Transverse colon (tissue), 4 donors: ENCODE measurements around the gene ZNF197.

Source experiments
- POLR2AphosphoS5 ChIP-seq, 3 donors: sonication (generic); formaldehyde crosslinking; IDR thresholded peaks; one replicate each; pipeline ENCODE4 v1.6.1; 2016; ENCODE audit warnings: antibody characterized with exemption in 3 of 3
- TF ChIP-seq, protein P1 (sequence below), 5 experiments: fragments of 200-600 bp in 3 of 5; fragments of 450-650 bp in 2 of 5; sonication (generic) in 3 of 5; IDR thresholded peaks; 1 replicate in 2 of 5; 2 replicates in 3 of 5; pipeline ENCODE4 v1.5.1; 2016 to 2017; ENCODE audit warnings: antibody characterized with exemption in 5 of 5, inconsistent platforms in 3 of 5, mild to moderate bottlenecking in 2 of 5, moderate library complexity in 1 of 5

DNA sequence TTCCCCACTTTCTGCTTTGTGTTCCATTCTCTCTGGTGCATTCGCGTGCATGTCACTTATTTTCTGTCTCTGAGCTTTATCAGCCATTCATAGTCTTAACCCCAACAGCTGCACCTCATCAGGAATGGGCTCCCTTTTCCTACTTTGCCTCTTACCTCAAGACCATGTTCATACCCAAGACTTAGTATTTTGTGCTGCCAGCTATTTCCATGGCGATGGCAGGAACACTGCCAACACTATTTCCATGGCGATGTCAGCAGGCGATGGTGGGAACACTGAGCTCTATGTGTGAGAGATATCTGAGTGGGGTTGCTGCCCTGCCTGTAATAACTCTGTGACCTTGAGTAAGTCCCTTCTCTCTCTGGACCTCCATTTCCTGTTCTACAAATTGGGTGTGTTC is 29.2 kb downstream of the ZNF197 start:
- TF ChIP-seq, protein P1, sequence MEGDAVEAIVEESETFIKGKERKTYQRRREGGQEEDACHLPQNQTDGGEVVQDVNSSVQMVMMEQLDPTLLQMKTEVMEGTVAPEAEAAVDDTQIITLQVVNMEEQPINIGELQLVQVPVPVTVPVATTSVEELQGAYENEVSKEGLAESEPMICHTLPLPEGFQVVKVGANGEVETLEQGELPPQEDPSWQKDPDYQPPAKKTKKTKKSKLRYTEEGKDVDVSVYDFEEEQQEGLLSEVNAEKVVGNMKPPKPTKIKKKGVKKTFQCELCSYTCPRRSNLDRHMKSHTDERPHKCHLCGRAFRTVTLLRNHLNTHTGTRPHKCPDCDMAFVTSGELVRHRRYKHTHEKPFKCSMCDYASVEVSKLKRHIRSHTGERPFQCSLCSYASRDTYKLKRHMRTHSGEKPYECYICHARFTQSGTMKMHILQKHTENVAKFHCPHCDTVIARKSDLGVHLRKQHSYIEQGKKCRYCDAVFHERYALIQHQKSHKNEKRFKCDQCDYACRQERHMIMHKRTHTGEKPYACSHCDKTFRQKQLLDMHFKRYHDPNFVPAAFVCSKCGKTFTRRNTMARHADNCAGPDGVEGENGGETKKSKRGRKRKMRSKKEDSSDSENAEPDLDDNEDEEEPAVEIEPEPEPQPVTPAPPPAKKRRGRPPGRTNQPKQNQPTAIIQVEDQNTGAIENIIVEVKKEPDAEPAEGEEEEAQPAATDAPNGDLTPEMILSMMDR (IDR thresholded peaks at IDR 0.05), result no peak
- TF ChIP-seq POLR2AphosphoS5 (IDR thresholded peaks at IDR 0.05), result no peak
